Subcutaneous abdominal adipose tissue (tissue), 5 donors: ENCODE data around the gene PNPLA8.

Experiments used
- H3K27ac ChIP-seq: one replicate; pipeline ENCODE4 v1.7.0; 2013; ENCODE audit warnings: low read depth, mild to moderate bottlenecking, inconsistent platforms, low read length, moderate library complexity
- H3K27me3 ChIP-seq, 5 donors: one replicate each; pipeline ENCODE4 v1.7.0; 2013; ENCODE audit warnings: low read length in 5 of 5, inconsistent platforms in 1 of 5; ENCODE audit not compliant: control insufficient read depth in 5 of 5, insufficient read depth in 4 of 5
- H3K36me3 ChIP-seq, 5 donors: one replicate each; pipeline ENCODE4 v1.7.0; 2013; ENCODE audit warnings: low read length in 5 of 5; ENCODE audit not compliant: control insufficient read depth in 5 of 5, insufficient read depth in 5 of 5
- H3K4me1 ChIP-seq, 5 donors: one replicate each; pipeline ENCODE4 v1.7.0; 2013; ENCODE audit warnings: low read length in 5 of 5, mild to moderate bottlenecking in 3 of 5, moderate library complexity in 1 of 5; ENCODE audit not compliant: control insufficient read depth in 5 of 5, insufficient read depth in 5 of 5
- H3K4me3 ChIP-seq, 5 donors: one replicate each; pipeline ENCODE4 v1.7.0; 2013; ENCODE audit warnings: low read length in 5 of 5, low read depth in 1 of 5
- H3K9ac ChIP-seq, 5 donors: one replicate each; pipeline ENCODE4 v1.7.0; 2013; ENCODE audit warnings: low read length in 5 of 5, mild to moderate bottlenecking in 4 of 5, moderate library complexity in 3 of 5
- H3K9me3 ChIP-seq, 5 donors: one replicate each; pipeline ENCODE4 v1.7.0; 2013; ENCODE audit warnings: low read length in 5 of 5; ENCODE audit not compliant: control insufficient read depth in 5 of 5
- donor health status: healthy.
- donor health status: healthy.
- donor health status: healthy.
- donor health status: healthy.
- donor health status: healthy.

Gene PNPLA8

DNA sequence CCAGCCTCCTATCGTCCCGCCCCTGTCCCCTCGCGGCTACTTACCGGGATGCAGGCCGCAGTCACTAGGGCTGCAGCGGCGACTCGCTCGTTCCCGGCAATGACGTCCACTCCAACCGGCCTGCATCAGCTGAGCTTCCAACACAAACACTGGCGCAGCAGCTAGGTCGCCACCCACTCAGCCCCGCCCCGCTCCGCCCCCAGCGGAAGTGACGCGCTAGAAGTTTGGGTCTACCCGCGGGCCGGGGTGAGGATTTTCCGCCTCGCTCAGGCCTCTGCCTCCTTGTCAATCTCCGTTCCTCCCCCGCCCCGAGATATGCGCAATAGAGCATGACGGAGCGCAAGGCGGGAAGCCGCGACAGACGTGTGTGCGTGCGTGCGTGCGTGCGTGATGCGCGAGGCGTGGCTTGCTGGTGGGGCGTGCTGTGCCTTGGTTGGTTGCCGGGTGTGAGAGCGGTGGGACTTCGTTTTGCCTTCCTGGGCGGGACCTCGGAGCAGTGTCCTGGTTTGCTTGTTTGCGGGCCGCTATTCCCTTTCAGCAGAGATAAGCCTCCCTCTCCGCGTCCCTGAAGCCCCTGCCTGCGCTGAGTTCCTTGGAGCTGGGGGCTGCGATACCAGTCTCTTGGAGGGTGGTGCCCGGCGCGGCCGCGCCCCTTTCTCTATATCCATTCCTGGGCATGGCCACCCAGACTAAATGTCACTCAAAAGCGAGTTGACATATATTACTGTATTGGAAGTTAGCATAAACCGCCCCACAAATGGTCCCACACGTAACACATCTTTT, at the start of gene PNPLA8:
PNPLA8 (minus strand) TSS at position 151 of the 783 bp plus-strand sequence. CDS start 10,644 bp downstream, outside the sequence.
- Histone ChIP-seq H3K9ac (peak within 1 kb of the TSS; percentile 89 to 98 (median 91)), H3K9me3 (no peaks in the 10 kb centered on the region), H3K27me3 (no peaks in the 10 kb centered on the region), H3K27ac (peak within 1 kb of the TSS; percentile 97), H3K36me3 (no peaks in the 10 kb centered on the region), H3K4me3 (peak within 1 kb of the TSS; percentile 81 to 93 (median 89)), H3K4me1 (peaks cover 0 to 27% (median 25%) of the 10 kb centered on the region in 5 donors)

DNA sequence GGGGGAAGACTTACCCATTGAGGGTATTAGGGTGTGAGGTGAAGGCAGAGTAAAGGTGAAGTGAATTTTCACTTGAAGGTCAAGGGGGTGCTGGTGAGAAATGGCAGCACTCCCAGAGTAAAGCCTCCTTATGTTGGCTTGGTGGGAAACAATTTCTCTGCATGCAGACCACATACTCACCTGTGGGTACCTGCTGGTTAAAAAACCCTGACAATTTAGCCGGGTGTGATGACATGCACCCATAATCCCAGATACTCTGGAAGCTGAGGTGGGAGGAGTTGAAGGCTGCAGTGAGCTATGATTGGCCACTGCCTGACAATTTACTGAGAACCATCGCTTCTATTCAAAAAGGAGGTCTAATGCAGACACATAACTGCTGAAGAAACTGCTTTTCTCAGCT, 49.2 kb upstream of the PNPLA8 start:
- Histone ChIP-seq H3K4me3 (no peak overlapping the region), H3K9me3 (peaks cover 0 to 9% (median 5%) of the 10 kb centered on the region in 5 donors), H3K36me3 (peaks cover 4 to 32% (median 14%) of the 10 kb centered on the region in 5 donors), H3K9ac (no peak overlapping the region), H3K27ac (no peak overlapping the region), H3K4me1 (peaks cover 0 to 26% (median 18%) of the 10 kb centered on the region in 5 donors), H3K27me3 (no peaks in the 10 kb centered on the region)

DNA sequence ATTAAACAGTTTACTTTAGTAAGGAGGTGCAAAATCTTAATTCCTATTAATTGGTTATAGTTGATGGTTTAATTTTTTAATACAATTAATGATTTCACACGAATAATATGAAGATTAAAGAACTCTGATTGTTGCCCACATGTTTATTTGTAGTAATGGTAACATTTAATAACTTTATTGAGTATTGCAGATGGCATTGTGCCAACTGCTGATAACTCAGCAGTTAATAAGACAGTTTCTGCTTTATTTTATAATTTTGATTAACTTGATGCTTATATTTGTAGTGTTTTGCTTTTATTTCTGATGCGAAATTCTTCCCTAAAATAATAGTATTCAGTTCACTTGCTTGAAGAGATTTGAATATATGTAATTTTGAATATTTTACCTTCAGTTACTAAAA, 46.5 kb upstream of the PNPLA8 start:
- Histone ChIP-seq H3K36me3 (peaks cover 0 to 19% (median 5%) of the 10 kb centered on the region in 5 donors), H3K9me3 (no peaks in the 10 kb centered on the region), H3K4me3 (no peak overlapping the region), H3K9ac (no peak overlapping the region), H3K4me1 (peaks cover 0 to 41% (median 30%) of the 10 kb centered on the region in 5 donors), H3K27me3 (no peaks in the 10 kb centered on the region), H3K27ac (no peak overlapping the region)

GRCh38 chr7:108570146-108570755, 44.3 kb upstream of the PNPLA8 start:
- Histone ChIP-seq H3K4me3 (peak overlapping the region; percentile 78 to 96 (median 92)), H3K27me3 (no peaks in the 10 kb centered on the region), H3K36me3 (peaks cover 3 to 18% (median 4%) of the 10 kb centered on the region in 5 donors), H3K4me1 (peaks cover 0 to 46% (median 30%) of the 10 kb centered on the region in 5 donors), H3K27ac (peak overlapping the region; percentile 100), H3K9ac (peak overlapping the region; percentile 78 to 98 (median 97)), H3K9me3 (no peaks in the 10 kb centered on the region)

DNA sequence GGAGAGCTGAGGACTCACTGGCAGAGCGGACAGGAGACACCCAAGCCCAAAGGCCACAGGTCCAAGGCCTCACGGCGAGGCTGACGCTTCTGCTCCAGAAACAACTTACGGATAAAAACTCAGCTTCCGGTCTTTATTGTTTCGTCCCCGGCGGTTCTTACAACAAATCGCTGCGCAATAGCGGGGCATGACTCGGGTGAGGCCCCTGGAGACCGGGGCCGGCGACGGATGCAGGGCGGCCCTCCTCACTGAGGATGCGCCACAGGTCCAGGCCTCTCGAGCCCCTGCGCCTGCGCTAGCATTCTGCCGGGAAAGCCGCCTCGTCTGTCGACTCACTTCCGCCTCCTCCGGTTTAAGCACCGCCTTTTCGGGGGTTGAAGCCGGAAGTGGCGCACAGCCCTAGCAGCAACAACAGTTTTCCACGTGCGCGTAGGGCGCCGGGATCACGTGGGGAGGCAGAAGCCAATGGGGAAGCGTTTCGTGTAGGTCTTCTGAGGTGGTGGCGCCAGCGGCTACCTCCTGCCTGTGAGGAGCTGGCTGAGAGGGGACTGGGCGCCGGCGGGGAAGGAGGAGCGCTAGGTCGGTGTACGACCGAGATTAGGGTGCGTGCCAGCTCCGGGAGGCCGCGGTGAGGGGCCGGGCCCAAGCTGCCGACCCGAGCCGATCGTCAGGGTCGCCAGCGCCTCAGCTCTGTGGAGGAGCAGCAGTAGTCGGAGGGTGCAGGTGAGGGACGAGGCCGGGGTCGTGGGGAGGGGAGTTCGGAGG, 43.6 kb upstream of the PNPLA8 start, which contains the start of the genes DNAJB9 and THAP5:
DNAJB9 (plus strand) TSS at position 494 of the 765 bp plus-strand sequence. CDS start 1,853 bp downstream, outside the sequence.
THAP5 (minus strand) TSS at position 326 of the 765 bp plus-strand sequence; CDS start at position 189, 137 bp downstream.
- Histone ChIP-seq H3K4me3 (peak within 1 kb of the TSS; percentile 78 to 96 (median 92)), H3K9me3 (no peaks in the 10 kb centered on the region), H3K9ac (peak within 1 kb of the TSS; percentile 98 to 100 (median 98)), H3K4me1 (peaks cover 0 to 46% (median 30%) of the 10 kb centered on the region in 5 donors), H3K27me3 (no peaks in the 10 kb centered on the region), H3K27ac (peak within 1 kb of the TSS; percentile 100), H3K36me3 (peaks cover 0 to 15% (median 6%) of the 10 kb centered on the region in 5 donors)

DNA sequence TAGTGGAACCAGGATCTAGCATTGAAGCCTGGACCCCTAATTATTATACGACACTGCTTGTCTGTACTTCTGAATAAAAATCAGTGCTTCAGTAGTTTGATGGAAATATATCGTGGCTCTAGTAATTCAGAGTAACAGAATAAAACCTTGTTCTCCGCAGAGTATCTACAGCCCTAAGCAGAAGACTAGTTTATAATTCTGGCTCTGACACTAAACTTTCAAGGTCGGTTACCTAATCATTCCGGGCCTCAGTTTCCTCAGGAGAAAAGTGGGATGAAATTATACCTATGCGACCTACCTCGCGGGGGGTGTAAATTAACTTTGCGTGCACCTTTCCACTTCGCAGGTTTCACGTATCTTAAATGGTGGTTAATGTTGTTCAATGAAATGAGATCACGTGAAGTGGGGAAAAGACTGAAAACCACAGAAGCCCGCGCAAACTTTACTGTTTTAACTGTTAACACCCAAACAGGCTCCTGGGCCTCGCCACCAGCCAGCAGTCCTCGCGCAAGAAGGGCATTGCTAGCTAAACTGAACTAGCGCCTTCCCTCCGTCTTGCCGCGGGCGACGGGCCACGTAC, 43.0 kb upstream of the PNPLA8 start:
- Histone ChIP-seq H3K27me3 (no peaks in the 10 kb centered on the region), H3K4me3 (peak overlapping the region; percentile 72 to 96 (median 92)), H3K4me1 (peaks cover 0 to 41% (median 27%) of the 10 kb centered on the region in 5 donors), H3K9me3 (no peaks in the 10 kb centered on the region), H3K9ac (peak overlapping the region; percentile 88 to 100 (median 98)), H3K36me3 (peaks cover 0 to 16% (median 9%) of the 10 kb centered on the region in 5 donors), H3K27ac (peak overlapping the region; percentile 100)

DNA sequence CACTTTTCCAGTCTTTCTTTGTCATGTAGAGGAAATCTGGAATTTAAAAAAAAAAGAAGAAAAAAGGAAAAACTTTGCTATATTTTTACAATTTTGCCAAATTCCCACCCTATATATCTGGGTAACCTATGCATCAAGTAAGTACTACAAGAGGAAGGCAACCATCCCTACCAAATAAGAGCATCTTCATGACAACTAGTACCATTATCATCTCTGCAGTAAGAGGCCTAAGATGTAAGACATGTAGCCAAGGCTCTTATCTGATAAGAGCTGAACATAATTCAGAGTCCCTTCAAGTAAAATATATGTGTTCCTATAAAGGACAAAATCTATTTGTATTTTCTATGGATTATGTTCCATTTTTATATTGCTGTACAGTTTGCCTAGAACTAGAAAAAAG, 40.1 kb upstream of the PNPLA8 start:
- H3K9me3 ChIP-seq, result no peaks in the 10 kb centered on the region
- H3K4me3 ChIP-seq, result no peak overlapping the region
- no peak overlapping the region for H3K27ac ChIP-seq
- peaks cover 0 to 12% (median 6%) of the 10 kb centered on the region in 5 donors for H3K36me3 ChIP-seq
- H3K4me1 ChIP-seq, result peaks cover 0 to 27% (median 22%) of the 10 kb centered on the region in 5 donors
- H3K9ac ChIP-seq, result no peak overlapping the region
- no peaks in the 10 kb centered on the region for H3K27me3 ChIP-seq

DNA sequence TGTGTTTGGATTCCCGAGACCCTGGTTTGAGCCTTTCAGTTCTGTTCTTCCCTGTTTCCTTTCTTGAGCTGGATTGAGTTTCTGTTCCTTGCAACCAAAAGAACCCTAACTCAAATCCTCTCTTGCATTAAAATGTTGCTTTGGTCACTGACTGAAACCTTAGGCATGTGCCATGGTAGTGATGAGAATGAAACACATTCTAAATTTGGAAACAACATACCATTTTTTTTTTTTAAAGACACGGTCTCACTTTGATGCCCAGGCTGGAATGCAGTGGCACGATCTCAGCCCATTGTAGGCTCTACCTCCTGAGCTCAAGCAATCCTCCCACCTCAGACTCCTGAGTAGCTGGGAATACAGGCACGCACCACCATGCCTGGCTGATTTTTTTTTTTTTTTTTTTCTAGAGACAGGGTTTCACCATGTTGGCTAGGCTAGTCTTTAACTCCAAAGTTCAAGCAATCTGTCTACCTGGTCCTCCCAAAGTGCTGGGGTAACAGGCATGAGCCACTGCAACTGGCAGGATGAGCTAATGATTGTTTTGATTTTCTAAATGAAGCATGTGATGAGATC, 35.2 kb upstream of the PNPLA8 start:
- Histone ChIP-seq H3K27ac (no peak overlapping the region), H3K36me3 (peaks cover 0 to 12% (median 8%) of the 10 kb centered on the region in 5 donors), H3K9me3 (peaks cover 3 to 8% (median 7%) of the 10 kb centered on the region in 5 donors), H3K4me1 (no peaks in the 10 kb centered on the region), H3K27me3 (no peaks in the 10 kb centered on the region), H3K4me3 (no peak overlapping the region), H3K9ac (no peak overlapping the region)

GRCh38 chr7:108559253-108559652, 33.3 kb upstream of the PNPLA8 start:
- Histone ChIP-seq H3K27me3 (no peaks in the 10 kb centered on the region), H3K9ac (no peak overlapping the region), H3K27ac (no peak overlapping the region), H3K4me1 (no peaks in the 10 kb centered on the region), H3K4me3 (no peak overlapping the region), H3K36me3 (peaks cover 0 to 7% (median 2%) of the 10 kb centered on the region in 5 donors), H3K9me3 (peaks cover 3 to 8% (median 7%) of the 10 kb centered on the region in 5 donors)
